Upper lobe of left lung (tissue), 4 donors: ENCODE results near the gene CYB5B.

ENCODE experiments used
- CTCF ChIP-seq, 6 experiments: fragments of 450-650 bp in 4 of 6; fragments of 200-600 bp in 2 of 6; sonication (generic) in 2 of 6; IDR thresholded peaks; one replicate each; pipeline ENCODE4 v1.5.1; 2016 to 2019; ENCODE audit warnings: antibody characterized with exemption in 6 of 6
- EP300 ChIP-seq, 4 donors: sonication (generic); formaldehyde crosslinking; IDR thresholded peaks; one replicate each; pipeline ENCODE4 v1.5.1; 2017; ENCODE audit warnings: antibody characterized with exemption in 4 of 4, control low read depth in 2 of 4
- POLR2A ChIP-seq, 4 donors: fragments of 450-650 bp; IDR thresholded peaks; one replicate each; pipeline ENCODE4 v1.5.1; 2016 to 2017; ENCODE audit warnings: antibody characterized with exemption in 4 of 4, mild to moderate bottlenecking in 2 of 4

GRCh38 chr16:69467080-69467479 is 42.7 kb downstream of the CYB5B start:
- TF ChIP-seq EP300 (IDR thresholded peaks at IDR 0.05) (no peak), POLR2A (IDR thresholded peaks at IDR 0.05) (no peak), CTCF (IDR thresholded peaks at IDR 0.05) (no peak)
